Activated gamma-delta T cell (primary cell): Measurements from ENCODE around the gene SLU7.

ENCODE experiments used
- DNase-seq: peaks from one replicate; lab custom pipeline; 2025; lab: John Stamatoyannopoulos, UW

Gene SLU7

DNA sequence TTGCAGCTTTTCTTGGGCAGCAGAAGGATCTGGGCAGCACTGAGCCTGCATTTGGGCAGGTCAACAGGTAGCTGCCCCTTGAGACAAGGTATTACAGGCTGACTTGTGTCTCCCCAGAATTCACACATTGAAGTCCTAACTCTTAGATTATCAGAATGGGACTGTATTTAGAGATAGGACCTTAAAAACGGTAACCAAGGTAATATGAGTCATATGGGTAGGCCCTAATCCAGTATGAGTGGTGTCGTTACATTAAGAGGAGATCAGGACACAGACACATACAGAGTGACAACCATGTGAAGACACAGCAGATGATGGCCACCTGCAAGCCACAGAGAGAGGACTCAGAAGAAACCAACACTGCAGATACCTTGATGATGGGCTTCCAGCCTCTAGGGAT, 51.6 kb downstream of the SLU7 start:
- no peak for DNase-seq

DNA sequence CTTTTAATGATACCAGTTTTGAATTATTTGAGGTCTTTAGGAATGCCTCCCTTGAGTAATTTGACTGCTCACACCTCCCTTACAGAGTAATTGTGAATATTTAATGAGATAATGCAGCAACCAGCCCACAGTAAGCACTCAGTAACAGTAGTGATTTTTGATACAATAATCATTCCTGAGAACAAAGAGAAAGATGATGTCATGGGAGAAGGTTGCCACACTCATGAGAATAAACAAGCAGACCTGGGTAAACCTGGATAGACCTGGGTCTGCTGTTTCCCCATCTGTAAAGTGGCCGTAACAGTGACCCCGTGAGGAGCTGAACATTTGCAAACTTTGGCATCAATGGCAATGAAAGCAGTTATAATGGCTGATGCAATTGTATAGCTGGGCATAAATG, 52.7 kb downstream of the SLU7 start:
- DNase-seq, result no peak

DNA sequence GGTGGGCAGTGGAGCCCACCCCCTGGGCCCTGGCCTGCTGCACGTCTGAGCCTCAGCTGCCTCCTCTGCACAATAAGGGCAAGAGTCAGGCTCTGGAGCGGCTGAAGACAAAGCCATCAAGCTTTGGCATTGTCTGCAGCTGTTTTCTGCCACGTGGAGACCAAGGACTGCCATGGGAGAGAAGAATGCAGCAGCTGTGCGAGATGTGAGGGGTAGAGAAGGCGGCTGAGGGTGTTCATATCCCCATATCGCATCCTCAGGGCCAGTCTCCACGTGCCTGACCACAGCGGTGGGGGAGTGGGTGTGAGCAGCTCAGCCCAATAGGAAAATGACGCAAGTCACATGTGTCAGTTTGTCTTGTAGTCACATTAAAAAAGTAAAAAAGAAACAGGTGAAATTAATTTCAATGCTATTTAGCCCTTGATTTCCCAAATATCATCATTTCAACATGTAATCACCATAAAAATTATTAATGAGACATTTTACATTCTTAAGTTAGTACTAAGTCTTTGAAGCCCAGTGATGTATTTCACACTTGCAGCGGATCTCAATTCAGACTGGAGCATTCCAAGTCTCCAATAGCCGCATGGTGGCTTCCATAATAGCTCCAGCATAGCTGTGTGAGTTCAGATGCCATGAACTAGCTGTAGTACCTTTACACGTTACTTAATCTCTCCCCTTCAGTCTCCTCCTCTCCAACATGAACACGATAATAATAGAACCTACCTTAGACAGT, 55.1 kb downstream of the SLU7 start:
- no peak for DNase-seq

DNA sequence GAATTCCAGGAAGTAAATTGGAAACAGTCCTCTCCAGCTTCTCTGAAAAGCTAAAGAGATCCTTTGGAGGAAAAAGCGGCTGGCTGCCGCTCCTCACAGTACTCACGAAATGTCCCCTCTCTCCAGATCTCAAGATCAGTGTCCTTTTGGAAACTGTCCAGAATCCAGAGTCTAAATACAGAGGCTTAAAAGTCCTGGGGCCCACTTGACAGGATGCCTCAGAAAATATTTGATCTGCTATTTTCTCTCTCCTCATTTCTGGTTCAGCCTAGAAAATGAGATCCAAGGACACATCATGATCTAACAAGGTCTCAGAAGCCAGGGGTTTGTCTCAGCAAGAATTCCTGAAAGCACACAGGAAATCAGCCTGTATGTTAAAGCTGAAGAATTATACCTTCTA, 55.7 kb downstream of the SLU7 start:
- no peak for DNase-seq

DNA sequence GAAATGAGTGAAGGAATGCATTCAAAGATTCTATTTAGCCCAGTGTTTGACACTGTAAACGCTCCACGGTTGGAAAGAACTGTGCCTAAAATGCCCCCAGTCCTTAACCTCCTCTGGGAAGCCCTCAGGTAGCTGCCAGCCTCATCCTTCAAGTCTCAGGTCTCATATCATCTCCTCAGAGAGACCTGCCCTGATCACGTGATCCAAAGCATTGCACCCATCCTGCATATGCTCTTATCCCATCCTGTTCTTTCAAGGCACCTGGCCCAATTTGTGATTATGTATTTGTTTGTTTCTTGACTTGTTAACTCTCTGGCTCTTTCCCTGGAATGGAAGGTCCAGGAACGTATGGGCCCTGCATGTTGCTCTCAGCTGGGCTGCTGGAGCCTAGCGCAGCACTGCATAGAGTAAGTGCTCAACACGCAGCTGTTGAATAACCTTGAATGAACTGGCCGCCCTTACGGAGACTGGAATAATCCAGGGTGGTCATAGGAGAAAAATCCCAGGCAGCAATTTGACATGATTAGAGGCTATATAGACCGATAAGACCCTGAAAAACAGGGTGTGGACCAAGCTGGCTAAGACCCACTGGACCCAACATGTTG, 57.2 kb downstream of the SLU7 start:
- DNase-seq, result no peak

DNA sequence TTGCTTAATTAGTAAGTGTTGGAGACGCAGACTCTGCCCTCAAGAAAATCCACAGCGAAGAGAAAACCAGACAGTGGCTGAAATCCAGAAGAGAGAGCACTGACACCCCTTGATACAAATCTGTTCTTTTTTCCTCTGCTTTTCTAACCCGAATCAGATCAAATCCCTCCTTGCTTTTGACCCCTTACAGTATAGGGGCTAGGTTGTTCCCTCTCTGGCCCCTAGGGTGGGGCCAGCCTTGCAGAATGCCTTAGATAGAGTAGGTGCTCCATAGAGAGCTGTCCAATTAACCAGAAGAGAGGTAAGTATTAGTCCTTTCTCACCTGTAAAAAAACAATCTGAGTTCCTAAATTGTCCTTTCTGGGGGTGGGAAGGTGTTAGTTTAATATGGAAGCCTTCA, 58.6 kb downstream of the SLU7 start:
- DNase-seq, result no peak

DNA sequence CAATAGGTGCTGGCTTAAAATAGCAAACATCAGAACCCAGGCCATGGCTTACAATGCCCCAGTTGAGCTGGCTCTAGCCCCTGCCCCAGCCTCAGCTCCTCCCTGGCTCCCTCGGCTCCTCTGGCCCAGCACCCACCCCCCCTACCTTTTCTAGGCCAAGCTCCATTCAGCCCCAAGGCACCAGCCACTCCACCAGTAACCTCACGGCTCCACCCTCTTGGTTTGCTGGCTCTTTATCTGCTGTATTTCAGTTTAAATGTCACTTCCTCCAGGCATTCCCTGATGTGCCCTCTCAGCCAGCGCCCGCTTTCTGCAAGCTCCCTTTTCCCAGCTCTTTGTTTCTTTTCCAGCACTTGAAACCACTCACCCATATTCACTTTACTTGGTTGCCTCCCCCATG, 59.1 kb downstream of the SLU7 start:
- DNase-seq, result no peak

DNA sequence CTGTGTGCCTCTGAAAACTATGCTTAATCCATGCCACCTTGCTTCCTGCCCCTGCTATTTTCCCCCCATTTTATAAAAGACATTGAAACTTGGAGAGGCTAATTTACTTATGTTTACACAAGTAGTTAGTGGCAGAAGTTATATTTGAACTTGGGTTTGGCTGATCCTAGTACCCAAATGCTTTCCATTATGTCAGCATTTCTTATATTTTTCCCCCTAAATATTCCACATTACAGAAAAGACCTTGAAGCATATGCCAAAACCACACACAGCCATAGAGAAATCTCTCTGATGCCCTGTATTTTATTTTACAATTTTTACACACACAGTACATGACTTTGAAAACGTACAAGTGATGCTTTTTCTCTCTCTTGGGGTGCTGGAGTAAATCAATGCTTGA, 59.6 kb downstream of the SLU7 start:
- no peak for DNase-seq

DNA sequence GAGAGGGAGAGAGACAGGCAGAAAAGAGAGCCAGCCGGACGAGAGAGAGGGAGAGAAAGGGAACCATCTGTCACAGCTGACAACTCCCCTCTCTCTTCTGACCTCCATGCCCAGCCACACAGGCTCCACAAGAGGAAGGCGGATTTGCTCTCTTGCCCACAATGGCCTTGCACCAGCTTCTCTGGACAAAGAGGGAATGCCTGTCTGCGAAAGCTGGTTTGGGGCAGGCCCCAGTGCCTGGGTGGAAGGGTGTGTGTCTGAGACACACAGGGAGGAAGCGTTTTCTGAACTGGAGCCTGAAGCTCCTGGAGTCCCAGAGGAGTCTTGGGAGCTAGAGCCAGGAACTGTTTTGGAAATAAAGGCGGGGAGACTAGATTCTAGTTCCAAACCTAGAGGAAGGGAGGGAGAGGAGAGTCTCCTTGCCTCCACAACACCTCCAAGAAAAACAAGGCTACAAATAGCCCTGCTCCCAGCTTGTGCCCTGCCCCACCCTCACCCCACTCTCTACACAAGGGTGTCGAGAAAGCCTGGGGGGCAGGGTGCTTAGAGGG, 60.9 kb downstream of the SLU7 start:
- no peak for DNase-seq

DNA sequence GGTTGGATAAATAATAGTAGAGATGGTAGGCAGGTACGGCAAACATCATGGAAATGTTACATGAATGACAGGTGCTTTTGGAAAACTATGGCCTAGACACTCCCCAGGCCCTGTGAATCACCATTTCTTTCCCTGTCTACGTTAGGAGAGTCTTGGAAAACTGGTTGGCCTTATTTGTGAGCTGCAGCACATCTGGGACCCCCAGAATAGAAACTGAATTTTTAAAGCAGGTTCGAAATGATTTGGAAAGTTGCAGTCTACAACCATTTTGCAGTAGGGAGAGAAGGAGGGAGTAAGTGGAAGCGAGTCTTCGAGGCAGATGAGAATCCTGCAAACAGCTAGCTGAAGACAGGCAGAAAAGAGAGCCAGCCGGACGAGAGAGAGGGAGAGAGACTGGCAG, 61.5 kb downstream of the SLU7 start:
- no peak for DNase-seq

DNA sequence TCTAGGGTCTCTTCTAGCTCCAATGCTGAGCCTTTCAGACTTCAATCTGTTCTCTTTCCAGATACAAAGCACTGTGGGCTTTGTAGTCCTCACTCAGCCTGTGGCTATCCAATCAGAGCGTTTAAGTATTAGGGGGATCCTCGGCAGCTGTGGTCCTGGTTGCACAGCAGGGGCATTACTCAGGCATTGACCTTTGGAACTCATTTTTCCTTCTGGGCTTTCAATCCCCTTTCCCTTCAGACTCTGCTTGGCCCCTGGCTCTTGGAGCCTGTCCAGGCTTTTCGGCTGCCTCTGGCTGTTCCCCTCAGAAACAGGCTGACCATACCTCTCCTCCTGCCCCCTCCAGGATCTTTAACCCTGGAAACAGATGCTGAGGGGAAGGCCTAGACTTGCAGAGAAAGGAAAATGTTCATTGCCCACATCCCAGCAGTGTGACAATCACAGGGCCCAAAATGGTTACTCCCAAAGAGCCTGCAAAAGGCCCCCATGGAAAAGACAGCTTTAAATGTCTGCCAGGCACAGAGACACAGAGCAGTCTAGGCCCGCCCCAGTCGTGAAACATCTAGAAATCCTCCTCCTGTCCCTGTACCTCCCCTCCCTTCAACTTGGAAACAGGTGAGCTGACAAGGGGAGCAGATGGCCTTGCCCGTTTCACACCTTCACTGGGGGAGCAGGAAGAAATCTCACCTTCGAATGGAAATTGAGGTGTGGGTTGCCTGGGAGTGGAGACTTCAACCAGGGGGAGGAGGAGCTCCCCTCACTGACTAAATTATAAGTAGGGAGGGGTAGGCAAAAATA, 62.1 kb downstream of the SLU7 start:
- no peak for DNase-seq

DNA sequence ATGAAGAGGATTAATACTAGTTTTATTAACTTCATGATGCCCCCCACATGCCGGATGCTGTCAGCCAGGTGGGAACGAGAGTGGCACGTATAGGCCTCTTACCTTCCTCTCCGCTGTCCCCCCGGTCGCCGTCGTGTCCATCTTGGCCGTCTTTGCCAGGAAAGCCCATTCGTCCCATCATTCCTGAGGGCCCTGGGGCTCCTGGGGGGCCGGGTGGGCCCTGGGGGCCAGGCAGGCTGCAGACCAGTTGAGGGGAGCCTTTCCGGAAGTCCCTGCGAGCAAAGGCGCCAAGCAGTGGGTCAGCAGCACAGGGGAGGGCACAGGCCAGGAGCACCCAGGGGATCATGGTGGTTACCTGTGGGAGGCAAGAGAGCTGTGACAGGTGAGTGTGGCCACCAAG, 64.2 kb downstream of the SLU7 start:
- DNase-seq, result no peak

DNA sequence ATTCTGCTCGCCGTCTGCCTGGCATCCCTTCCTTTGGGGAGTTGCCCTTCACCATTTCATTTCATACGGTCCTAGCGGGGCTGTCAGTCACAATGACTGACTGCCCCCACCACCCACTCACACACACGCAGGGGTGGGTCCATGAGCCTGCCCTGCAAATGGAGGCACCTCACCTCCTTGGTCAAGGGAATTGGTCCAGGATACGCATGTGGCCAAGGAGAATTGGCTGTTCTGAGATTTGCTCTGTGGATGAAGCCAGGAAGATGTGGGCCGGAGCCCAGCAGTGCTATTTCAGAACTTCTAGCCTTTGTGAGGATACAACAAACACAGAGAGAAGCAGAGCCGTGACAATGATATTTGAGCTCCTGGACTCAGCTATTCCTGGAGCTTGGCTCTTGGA, 65.5 kb downstream of the SLU7 start:
- no peak for DNase-seq

DNA sequence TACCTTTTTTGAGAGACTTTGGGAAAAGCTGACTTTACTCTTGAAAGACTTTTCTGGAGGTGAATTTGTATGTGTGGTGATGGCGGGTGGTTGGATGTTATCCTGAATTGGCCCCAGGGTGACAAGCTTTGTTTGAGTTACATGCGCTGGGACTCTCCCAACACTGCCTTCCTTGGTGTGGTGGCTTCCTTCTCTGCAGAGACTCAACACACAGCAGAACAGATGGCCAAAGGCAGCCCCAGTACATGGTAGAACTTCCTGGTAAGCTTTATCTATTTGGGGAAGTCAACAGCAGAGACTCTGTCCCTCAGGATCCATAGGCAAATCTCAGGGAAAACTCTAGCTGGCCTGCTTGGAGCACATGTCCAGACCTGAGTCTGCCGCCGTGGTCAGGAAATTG, 66.6 kb downstream of the SLU7 start:
- DNase-seq, result no peak
